Esophagus muscularis mucosa (tissue), 3 donors: ENCODE results near the gene PRRG4.

Experiments
- CTCF ChIP-seq, 3 experiments: fragments of 200-600 bp in 2 of 3; fragments of 450-650 bp in 1 of 3; sonication (generic) in 2 of 3; IDR thresholded peaks; one replicate each; pipeline ENCODE4 v1.5.1; 2017 to 2019; ENCODE audit warnings: antibody characterized with exemption in 3 of 3, mild to moderate bottlenecking in 2 of 3, moderate library complexity in 1 of 3
- POLR2A ChIP-seq: fragments of 450-650 bp; IDR thresholded peaks from one replicate; pipeline ENCODE4 v1.6.1; 2017; ENCODE audit warnings: antibody characterized with exemption, moderate library complexity, mild to moderate bottlenecking, low read depth

DNA sequence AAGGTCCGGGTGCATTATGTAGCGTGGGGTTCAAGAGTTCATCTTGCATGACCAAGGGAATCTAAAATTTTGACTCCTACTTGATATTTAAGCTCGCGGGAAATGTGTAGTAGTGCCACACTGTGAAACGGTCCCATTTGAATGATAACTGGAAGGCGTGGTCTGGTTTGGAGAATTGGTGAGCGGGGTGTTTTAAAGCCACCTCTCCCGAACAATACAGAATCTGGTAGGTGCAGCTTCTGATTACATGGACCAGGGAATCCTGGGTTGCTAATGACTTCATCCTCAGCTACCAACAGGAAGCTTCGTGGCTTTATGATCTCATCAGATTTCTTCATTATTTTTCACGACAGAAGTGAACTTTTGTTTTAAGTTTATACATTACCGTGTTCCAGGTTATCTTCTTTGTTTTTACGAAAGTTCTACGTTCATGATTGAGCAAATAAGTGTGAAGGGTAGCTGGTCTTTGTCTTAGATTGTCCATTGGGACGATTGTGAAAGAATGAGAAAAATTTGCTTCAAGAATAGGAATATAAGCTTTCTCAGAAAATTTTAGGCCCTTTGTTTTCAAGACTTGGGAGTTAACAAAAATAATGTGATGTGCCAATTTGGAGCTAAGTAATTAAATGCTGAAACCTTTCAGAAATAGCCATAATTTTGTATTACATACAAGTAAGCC, 64.6 kb downstream of the PRRG4 start:
- no peak for TF ChIP-seq CTCF (IDR thresholded peaks at IDR 0.05)
- TF ChIP-seq POLR2A: no peak
